ENCODE measurements around the gene ZBTB7C.

DNA sequence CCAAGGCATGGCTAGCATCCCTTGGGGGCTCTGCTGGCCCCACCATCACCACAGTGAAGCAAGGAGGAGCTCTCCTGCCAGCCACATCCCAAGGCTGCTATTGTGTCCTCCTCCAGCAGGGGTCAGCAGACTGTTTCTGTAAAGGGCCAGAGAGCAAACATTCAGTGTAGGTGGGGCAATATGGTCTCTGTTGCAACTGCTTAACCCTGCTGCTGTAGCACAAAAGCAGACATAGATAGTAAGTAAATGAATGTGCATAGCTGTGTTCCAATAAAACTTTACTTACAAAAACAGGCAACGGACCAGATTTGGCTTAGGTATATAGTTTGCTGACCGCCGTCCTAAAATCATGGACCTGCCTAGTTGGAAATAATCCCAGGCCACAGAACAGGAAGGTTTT, 36.4 kb upstream of the ZBTB7C start:
- no peak for TF ChIP-seq YY1 (IDR thresholded peaks at IDR 0.05; ENCODE audit: insufficient read depth, insufficient read length)
- no peak for TF ChIP-seq ZNF274 (IDR thresholded peaks at IDR 0.05; ENCODE audit: low read depth, low read length)
- no peak for TF ChIP-seq SUZ12 (IDR thresholded peaks at IDR 0.05; ENCODE audit: extremely low read depth, insufficient read depth, insufficient read length)

All from NT2/D1 (cell line).